Right renal pelvis (tissue), 4 donors: ENCODE measurements around the gene COX20. TPM values are rescaled to one million over a fixed set of nuclear protein-coding genes. Genes with fewer than 3 reads are reported as not detected.

Source experiments
- DNase-seq, 4 donors: peaks; one replicate each; pipeline ENCODE4 v3.0.0-alpha.2; 2013; ENCODE audit warnings: low read depth in 4 of 4, low spot score in 3 of 4, missing footprints in 1 of 4
- polyA plus RNA-seq, 4 donors: library from polyadenylated mRNA; unstranded; fragments of 120-200 nt; gene quantifications; one replicate each; pipeline ENCODE4 v1.2.1, GENCODE V29; 2013; ENCODE audit not compliant: insufficient read length in 4 of 4

COX20 gene
- polyA plus RNA-seq, 4 donors, result 111 to 138 (median 132) TPM

GRCh38 chr1:244868484-244869363, 33.3 kb downstream of the COX20 start:
- no peak for DNase-seq

- DNase-seq, result no peak
Measured at GRCh38 chr1:244869364-244869827, 33.9 kb downstream of the COX20 start.

- no peak for DNase-seq
Measured at GRCh38 chr1:244869950-244870349, 34.5 kb downstream of the COX20 start.

- DNase-seq, result no peak
Measured at GRCh38 chr1:244874974-244875579, 39.6 kb downstream of the COX20 start.

- no peak for DNase-seq
Measured at GRCh38 chr1:244876228-244876910, 40.9 kb downstream of the COX20 start.

GRCh38 chr1:244878681-244879080, 43.2 kb downstream of the COX20 start:
- no peak for DNase-seq

- DNase-seq, result no peak
Measured at GRCh38 chr1:244881552-244882280, 46.3 kb downstream of the COX20 start.

GRCh38 chr1:244887281-244887680, 51.8 kb downstream of the COX20 start:
- DNase-seq, result no peak

- no peak for DNase-seq
Measured at GRCh38 chr1:244893836-244894235, 58.4 kb downstream of the COX20 start.

Other genes with a start within 250 kb of the COX20 start
- gene DESI2, start 182.5 kb upstream of the COX20 start, polyA plus RNA-seq, result 10 to 100 TPM; 45.3 to 54.4 (median 51.8) TPM
- gene HNRNPU, start 28.9 kb downstream of the COX20 start, polyA plus RNA-seq, result 100 to 1,000 TPM; 604 to 740 (median 719) TPM